Activated naive CD8-positive, alpha-beta T cell treated with anti-CD3 and anti-CD28 coated beads, Interleukin-2, amount 10 ng/mL, durations not matched to agents 7 days and 5 days (primary cell): ENCODE data around the gene ATP8A2. TPM values are rescaled to one million over a fixed set of nuclear protein-coding genes. Genes with fewer than 3 reads are reported as not detected.
A peak's percentile ranks its signal among the peaks of the same experiment; 100 is the strongest.

Experiments used
- ATAC-seq: fragments of 150-1000 bp; cut with Tn5 transposase; one replicate; pipeline ENCODE4 v1.10.0; 2021; ENCODE audit warnings: low read depth, moderate library complexity
- POLR2A ChIA-PET: fragments of 350-600 bp; sonication (Branson Sonifier 250); formaldehyde crosslinking; loops from one replicate; lab custom pipeline; 2021; ENCODE audit warnings: antibody characterized with exemption; lab: Charles Lee
- DNase-seq: peaks from one replicate; pipeline ENCODE4 v3.0.0; 2021
- H3K27ac Mint-ChIP-seq: one replicate; pipeline ENCODE4 v1.8.0; 2022; ENCODE audit warnings: mild to moderate bottlenecking, mixed read lengths
- H3K27me3 Mint-ChIP-seq: one replicate; pipeline ENCODE4 v1.8.0; 2022; ENCODE audit warnings: mild to moderate bottlenecking, moderate library complexity, mixed read lengths
- H3K36me3 Mint-ChIP-seq: one replicate; pipeline ENCODE4 v1.8.0; 2021; ENCODE audit warnings: mild to moderate bottlenecking, mixed read lengths
- H3K4me1 Mint-ChIP-seq: one replicate; pipeline ENCODE4 v1.8.0; 2021; ENCODE audit warnings: mixed read lengths
- H3K4me3 Mint-ChIP-seq: one replicate; pipeline ENCODE4 v1.8.0; 2022; ENCODE audit warnings: mild to moderate bottlenecking, moderate library complexity, mixed read lengths
- H3K9me3 Mint-ChIP-seq: one replicate; pipeline ENCODE4 v1.8.0; 2021; ENCODE audit warnings: mixed read lengths
- total RNA-seq, 2 experiments: library from RNA; stranded (reverse); gene quantifications; one replicate each; pipeline ENCODE4 v1.2.3, GENCODE V29; 2021

The ATP8A2 gene
- total RNA-seq, 2 experiments from 2014 or later = 1.4 to 1.7 TPM

DNA sequence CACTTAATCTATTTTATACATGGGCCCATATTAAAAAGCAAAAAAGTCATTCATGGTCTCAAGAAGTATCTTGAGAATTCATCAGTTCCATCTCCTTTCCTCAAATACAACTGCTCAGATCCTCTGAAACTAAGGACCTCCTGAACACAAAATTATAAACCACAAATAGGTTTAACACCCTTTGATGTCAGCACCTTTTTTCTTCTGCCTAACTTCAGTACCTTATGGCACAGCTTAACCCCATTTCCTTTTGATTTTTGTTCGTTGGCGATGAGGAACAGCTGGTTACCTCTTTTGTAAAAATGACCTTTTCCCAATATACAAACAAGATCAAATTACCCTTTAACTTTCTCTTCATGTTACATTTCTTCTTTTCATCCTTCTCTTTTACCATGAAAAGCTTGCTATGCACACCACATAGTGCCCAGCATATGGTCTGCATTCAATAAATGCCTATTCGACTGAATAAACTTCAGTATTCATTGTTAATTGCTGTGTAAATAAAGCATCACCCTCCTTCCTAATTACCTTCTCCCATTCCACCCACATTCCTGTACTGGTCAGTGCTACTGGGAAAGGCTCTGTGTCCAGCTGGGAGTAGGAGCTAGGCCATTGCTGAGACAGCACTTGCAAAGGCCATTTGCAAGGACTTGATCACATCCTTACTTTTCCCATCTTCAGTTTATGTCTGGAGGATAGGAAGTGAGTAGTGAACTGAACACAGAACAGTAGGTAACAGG is 362.1 kb downstream of the ATP8A2 start:
- ATAC-seq (no peak), DNase-seq (no peak)
- H3K9me3 Mint-ChIP-seq = no peaks in the 10 kb centered on the region
- H3K27me3 Mint-ChIP-seq = peaks cover 5% of the 10 kb centered on the region
- H3K27ac Mint-ChIP-seq = no peak overlapping the region
- no peak overlapping the region for H3K4me3 Mint-ChIP-seq
- POLR2A ChIA-PET = no interaction called here
- H3K4me1 Mint-ChIP-seq = peaks cover 11% of the 10 kb centered on the region
- no peaks in the 10 kb centered on the region for H3K36me3 Mint-ChIP-seq

DNA sequence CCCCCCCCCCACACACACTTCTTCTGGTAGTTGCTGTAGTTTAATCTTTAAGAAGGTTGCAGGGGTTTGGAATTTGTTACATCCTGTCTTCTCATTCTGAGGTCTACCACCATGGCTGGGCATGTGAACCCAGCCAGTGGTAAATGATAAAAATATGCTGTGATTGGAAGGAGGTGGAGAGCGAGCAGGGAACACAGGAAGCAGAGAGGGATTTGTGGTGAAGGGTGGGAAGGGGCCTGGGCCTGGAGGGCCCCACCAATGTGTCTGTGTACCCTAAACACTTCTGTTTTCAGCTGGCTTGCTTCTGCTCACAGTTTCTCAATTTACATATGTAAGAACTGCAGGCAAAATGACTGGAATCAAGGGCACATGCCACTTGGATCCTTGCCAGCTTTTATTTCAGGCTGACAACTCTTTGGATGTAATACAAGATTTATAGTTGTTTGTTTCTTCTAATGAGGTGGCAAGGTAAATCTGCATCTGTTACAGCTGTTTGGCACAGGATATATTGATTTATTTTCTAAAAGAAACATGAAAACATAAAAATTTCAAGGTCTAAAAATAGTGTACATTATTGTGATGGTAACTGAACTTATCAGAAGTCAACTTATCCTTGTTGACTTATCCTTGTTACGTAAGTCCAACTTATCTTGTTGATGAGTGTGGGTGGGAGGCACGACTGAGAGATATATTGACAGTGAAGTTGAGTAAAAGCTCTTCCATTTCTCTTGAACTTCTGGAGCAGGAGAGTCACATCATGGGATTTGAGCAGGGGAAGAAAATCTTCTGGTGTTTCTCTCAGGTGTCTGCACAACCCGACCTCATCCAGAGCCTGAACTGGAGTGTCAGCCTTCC is 366.8 kb downstream of the ATP8A2 start:
- POLR2A ChIA-PET = no interaction called here
- peaks cover 13% of the 10 kb centered on the region for H3K4me1 Mint-ChIP-seq
- ATAC-seq = peak; percentile 26
- H3K9me3 Mint-ChIP-seq = peaks cover 5% of the 10 kb centered on the region
- H3K36me3 Mint-ChIP-seq = peaks cover 2% of the 10 kb centered on the region
- peak overlapping the region; percentile 44 for H3K4me3 Mint-ChIP-seq
- H3K27ac Mint-ChIP-seq = peak overlapping the region; percentile 64
- peaks cover 6% of the 10 kb centered on the region for H3K27me3 Mint-ChIP-seq
- no peak for DNase-seq

DNA sequence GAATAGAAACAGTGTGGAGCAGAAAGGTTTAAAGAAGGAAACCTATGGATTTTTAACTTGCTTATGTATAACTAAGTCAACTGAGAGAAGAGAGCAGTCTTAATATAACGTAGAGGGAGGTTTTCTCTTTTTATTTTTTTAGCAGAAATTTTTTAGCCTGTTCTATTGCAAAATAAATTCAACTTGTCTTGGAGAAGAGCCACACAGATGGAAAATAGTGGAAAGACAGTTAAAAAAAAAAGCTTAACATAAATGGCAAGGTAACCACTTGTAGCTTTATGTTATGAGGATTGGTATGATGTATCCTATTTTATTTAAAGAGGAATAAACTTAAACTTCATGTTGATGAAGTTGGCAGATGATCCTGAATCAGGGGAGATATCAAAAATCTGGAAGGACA is 367.6 kb downstream of the ATP8A2 start:
- Mint-ChIP-seq H3K27me3 (peaks cover 9% of the 10 kb centered on the region), H3K36me3 (peaks cover 2% of the 10 kb centered on the region), H3K27ac (no peak overlapping the region), H3K4me3 (no peak overlapping the region), H3K9me3 (peaks cover 5% of the 10 kb centered on the region), H3K4me1 (peaks cover 13% of the 10 kb centered on the region)
- POLR2A ChIA-PET = interaction anchor here (0.7 kb wide), 1 partner anchor 1344 kb away, joined by 3 read pairs; no protein-coding TSS in a partner anchor
- ATAC-seq (no peak), DNase-seq (no peak)

GRCh38 chr13:25741796-25742195 is 370.0 kb downstream of the ATP8A2 start:
- H3K9me3 Mint-ChIP-seq = peaks cover 5% of the 10 kb centered on the region
- ATAC-seq (no peak), DNase-seq (no peak)
- POLR2A ChIA-PET = no interaction called here
- H3K27me3 Mint-ChIP-seq = peaks cover 13% of the 10 kb centered on the region
- peaks cover 2% of the 10 kb centered on the region for H3K36me3 Mint-ChIP-seq
- H3K4me3 Mint-ChIP-seq = no peak overlapping the region
- no peak overlapping the region for H3K27ac Mint-ChIP-seq
- H3K4me1 Mint-ChIP-seq = peaks cover 11% of the 10 kb centered on the region

- ATAC-seq (no peak), DNase-seq (no peak)
- POLR2A ChIA-PET = no interaction called here
- no peak overlapping the region for H3K4me3 Mint-ChIP-seq
- peaks cover 11% of the 10 kb centered on the region for H3K4me1 Mint-ChIP-seq
- H3K36me3 Mint-ChIP-seq = peaks cover 2% of the 10 kb centered on the region
- peaks cover 16% of the 10 kb centered on the region for H3K27me3 Mint-ChIP-seq
- no peak overlapping the region for H3K27ac Mint-ChIP-seq
- H3K9me3 Mint-ChIP-seq = peaks cover 5% of the 10 kb centered on the region
Observed at GRCh38 chr13:25742220-25742619, 370.4 kb downstream of the ATP8A2 start.

- ATAC-seq (no peak), DNase-seq (no peak)
- POLR2A ChIA-PET = no interaction called here
- Mint-ChIP-seq H3K27ac (no peak overlapping the region), H3K36me3 (peaks cover 2% of the 10 kb centered on the region), H3K4me1 (peaks cover 4% of the 10 kb centered on the region), H3K27me3 (peaks cover 23% of the 10 kb centered on the region), H3K4me3 (no peak overlapping the region), H3K9me3 (peaks cover 5% of the 10 kb centered on the region)
Observed at GRCh38 chr13:25743421-25743820, 371.6 kb downstream of the ATP8A2 start.

- no peak for ATAC-seq
Observed at GRCh38 chr13:25744178-25744577, 372.4 kb downstream of the ATP8A2 start.

DNA sequence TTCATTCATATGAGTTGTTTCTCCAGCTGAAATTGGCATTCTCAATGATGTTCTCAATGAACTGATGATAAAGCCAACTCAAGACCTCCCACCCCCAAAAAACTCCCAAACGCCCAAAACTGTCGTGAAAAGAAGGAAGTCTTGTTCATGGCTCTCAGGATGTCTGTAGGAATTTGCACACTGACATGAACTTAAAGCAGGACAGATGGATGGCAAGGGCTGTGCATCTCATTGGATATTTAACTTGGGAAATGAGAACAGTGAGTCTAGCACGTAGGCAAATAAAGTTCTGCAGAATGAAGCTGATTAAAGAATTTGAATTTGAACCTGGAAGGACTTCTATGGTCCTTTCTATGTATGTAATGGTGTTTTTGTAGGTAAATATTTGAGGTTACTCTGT is 374.4 kb downstream of the ATP8A2 start:
- ATAC-seq = no peak
- POLR2A ChIA-PET = no interaction called here

More at GRCh38 chr13:25744178-25744577, 372.4 kb downstream of the ATP8A2 start:
- no peaks in the 10 kb centered on the region for H3K4me1 Mint-ChIP-seq
- peaks cover 5% of the 10 kb centered on the region for H3K9me3 Mint-ChIP-seq
- no peak for DNase-seq
- peaks cover 2% of the 10 kb centered on the region for H3K36me3 Mint-ChIP-seq
- H3K4me3 Mint-ChIP-seq = no peak overlapping the region
- H3K27ac Mint-ChIP-seq = no peak overlapping the region
- POLR2A ChIA-PET = no interaction called here
- peaks cover 23% of the 10 kb centered on the region for H3K27me3 Mint-ChIP-seq

GRCh38 chr13:25752957-25753551 is 381.3 kb downstream of the ATP8A2 start:
- peak; percentile 33 for DNase-seq
- Mint-ChIP-seq H3K27ac (no peak overlapping the region), H3K36me3 (no peaks in the 10 kb centered on the region), H3K4me3 (no peak overlapping the region), H3K27me3 (peaks cover 10% of the 10 kb centered on the region), H3K9me3 (no peaks in the 10 kb centered on the region), H3K4me1 (peaks cover 7% of the 10 kb centered on the region)
- peak; percentile 87 for ATAC-seq
- POLR2A ChIA-PET = no interaction called here

More for the DNA sequence above, 374.4 kb downstream of the ATP8A2 start:
- H3K36me3 Mint-ChIP-seq = no peaks in the 10 kb centered on the region
- no peaks in the 10 kb centered on the region for H3K9me3 Mint-ChIP-seq
- no peak overlapping the region for H3K4me3 Mint-ChIP-seq
- H3K4me1 Mint-ChIP-seq = no peaks in the 10 kb centered on the region
- peaks cover 23% of the 10 kb centered on the region for H3K27me3 Mint-ChIP-seq
- H3K27ac Mint-ChIP-seq = no peak overlapping the region
- no peak for DNase-seq

DNA sequence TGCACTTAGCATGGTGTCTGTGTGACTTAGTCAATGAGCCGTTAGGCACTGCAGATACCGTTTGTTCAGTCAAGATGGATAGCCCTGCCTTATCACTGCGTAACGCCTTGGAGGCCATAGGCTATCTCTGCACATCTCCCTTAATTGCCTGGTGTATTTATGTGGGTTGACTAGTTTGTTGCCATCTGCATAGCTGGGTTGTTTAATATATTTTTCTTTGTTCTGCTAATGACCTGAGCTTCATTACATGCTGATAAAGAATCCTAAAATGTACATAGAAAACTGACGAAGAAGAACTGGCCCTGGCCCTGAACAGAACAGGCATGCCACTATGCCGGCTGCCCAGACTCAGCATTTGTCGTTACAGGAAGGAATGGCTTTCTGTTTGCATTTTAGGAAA is 382.2 kb downstream of the ATP8A2 start:
- Mint-ChIP-seq H3K27me3 (peaks cover 15% of the 10 kb centered on the region), H3K9me3 (no peaks in the 10 kb centered on the region), H3K4me3 (no peak overlapping the region), H3K4me1 (peaks cover 7% of the 10 kb centered on the region), H3K36me3 (no peaks in the 10 kb centered on the region), H3K27ac (no peak overlapping the region)
- POLR2A ChIA-PET = no interaction called here
- DNase-seq (no peak), ATAC-seq (no peak)

GRCh38 chr13:25756251-25756650 is 384.5 kb downstream of the ATP8A2 start:
- H3K9me3 Mint-ChIP-seq = no peaks in the 10 kb centered on the region
- H3K36me3 Mint-ChIP-seq = no peaks in the 10 kb centered on the region

GRCh38 chr13:25756912-25757311 is 385.1 kb downstream of the ATP8A2 start:
- POLR2A ChIA-PET = no interaction called here

More at GRCh38 chr13:25756251-25756650, 384.5 kb downstream of the ATP8A2 start:
- POLR2A ChIA-PET = interaction anchor here (0.7 kb wide), 1 partner anchor 229 kb away, joined by 5 read pairs; no protein-coding TSS in a partner anchor
- DNase-seq (no peak), ATAC-seq (no peak)
- no peak overlapping the region for H3K4me3 Mint-ChIP-seq
- peaks cover 19% of the 10 kb centered on the region for H3K27me3 Mint-ChIP-seq
- H3K4me1 Mint-ChIP-seq = peaks cover 7% of the 10 kb centered on the region
- no peak overlapping the region for H3K27ac Mint-ChIP-seq

GRCh38 chr13:25761041-25761440 is 389.3 kb downstream of the ATP8A2 start:
- ATAC-seq (no peak), DNase-seq (no peak)
- Mint-ChIP-seq H3K27me3 (peaks cover 14% of the 10 kb centered on the region), H3K36me3 (peaks cover 5% of the 10 kb centered on the region), H3K4me3 (no peak overlapping the region), H3K27ac (no peak overlapping the region), H3K9me3 (peaks cover 5% of the 10 kb centered on the region), H3K4me1 (peaks cover 11% of the 10 kb centered on the region)
- POLR2A ChIA-PET = no interaction called here

More at GRCh38 chr13:25756912-25757311, 385.1 kb downstream of the ATP8A2 start:
- H3K9me3 Mint-ChIP-seq = no peaks in the 10 kb centered on the region
- H3K4me3 Mint-ChIP-seq = no peak overlapping the region
- H3K27me3 Mint-ChIP-seq = peaks cover 19% of the 10 kb centered on the region
- no peak overlapping the region for H3K27ac Mint-ChIP-seq
- ATAC-seq (no peak), DNase-seq (no peak)
- H3K36me3 Mint-ChIP-seq = no peaks in the 10 kb centered on the region
- H3K4me1 Mint-ChIP-seq = peaks cover 7% of the 10 kb centered on the region
